ENCODE data around the gene POLR1D.
"Not testable (repeated sequence)": the region's sequence is repeated elsewhere in the genome, so short reads cannot be mapped to it uniquely, and the experiment has no call there.

POLR1D gene

GRCh38 chr13:27619093-27619727 lies 2.5 kb upstream of the POLR1D start:
- DNase-seq: no peak

- peak; percentile 43 to 55 for DNase-seq
Observed at GRCh38 chr13:27619728-27620376, 1.8 kb upstream of the POLR1D start.

GRCh38 chr13:27620377-27621115 lies 1.1 kb upstream of the POLR1D start, which contains the start of gene LNX2:
Gene LNX2 (minus strand): TSS chr13:27620529. CDS start chr13:27581703, 38,826 bp downstream.
- peak; percentile 97 to 98 for DNase-seq

- DNase-seq: no peak
Observed at GRCh38 chr13:27621116-27621365, 651 bp upstream of the POLR1D start.

GRCh38 chr13:27622102-27622820 lies 569 bp downstream of the POLR1D start:
- DNase-seq: no peak

- no peak for DNase-seq
Observed at GRCh38 chr13:27622881-27623280, 1.2 kb downstream of the POLR1D start.

GRCh38 chr13:27624071-27624470 lies 2.4 kb downstream of the POLR1D start:
- DNase-seq: no peak

- DNase-seq: no peak
Observed at GRCh38 chr13:27625839-27626238, 4.1 kb downstream of the POLR1D start.

GRCh38 chr13:27627380-27627779 lies 5.7 kb downstream of the POLR1D start:
- no peak for DNase-seq

GRCh38 chr13:27628081-27628480 lies 6.4 kb downstream of the POLR1D start:
- DNase-seq: no peak

- DNase-seq: not testable (repeated sequence)
Observed at GRCh38 chr13:27628766-27629165, 7.1 kb downstream of the POLR1D start.

- DNase-seq: no peak
Observed at GRCh38 chr13:27631156-27631555, 9.5 kb downstream of the POLR1D start.

- no peak for DNase-seq
Observed at GRCh38 chr13:27631665-27632064, 10.0 kb downstream of the POLR1D start.

GRCh38 chr13:27632214-27632613 lies 10.5 kb downstream of the POLR1D start:
- DNase-seq: no peak

- DNase-seq: no peak
Observed at GRCh38 chr13:27632648-27633047, 11.0 kb downstream of the POLR1D start.

GRCh38 chr13:27634231-27634630 lies 12.5 kb downstream of the POLR1D start:
- no peak for DNase-seq

GRCh38 chr13:27634791-27635190 lies 13.1 kb downstream of the POLR1D start:
- no peak for DNase-seq

- DNase-seq: no peak
Observed at GRCh38 chr13:27635266-27635665, 13.6 kb downstream of the POLR1D start.

GRCh38 chr13:27636589-27637288 lies 15.0 kb downstream of the POLR1D start:
- DNase-seq: no peak

GRCh38 chr13:27637289-27637626 lies 15.6 kb downstream of the POLR1D start:
- no peak for DNase-seq

GRCh38 chr13:27638001-27638400 lies 16.3 kb downstream of the POLR1D start:
- DNase-seq: no peak

GRCh38 chr13:27638521-27638920 lies 16.8 kb downstream of the POLR1D start:
- no peak for DNase-seq

- no peak for DNase-seq
Observed at GRCh38 chr13:27639186-27639585, 17.5 kb downstream of the POLR1D start.
